H1 (cell line): Measurements from ENCODE around the gene CTCF. TPM values are rescaled to one million over a fixed set of nuclear protein-coding genes. Genes with fewer than 3 reads are reported as not detected.

Experiments
- CTCF ChIA-PET: fragments of 300-600 bp; sonication (Branson Sonifier 250); formaldehyde crosslinking; loops from one replicate; lab custom pipeline; 2021; ENCODE audit not compliant: partially characterized antibody; lab: Charles Lee
- POLR2A ChIA-PET: fragments of 300-600 bp; sonication (Branson Sonifier 250); formaldehyde crosslinking; loops from one replicate; lab custom pipeline; 2021; ENCODE audit warnings: inconsistent platforms; ENCODE audit not compliant: partially characterized antibody; lab: Charles Lee
- DNase-seq, 2 experiments: peaks; one replicate each; pipeline versions ENCODE4 v3.0.0 to v3.0.0-alpha.2; 2010 to 2022; ENCODE audit warnings: low spot score in 2 of 2, low read depth in 1 of 2, mixed read lengths in 1 of 2
- FAIRE-seq: peaks from 2 replicates; lab custom pipeline; 2011; peaks lifted over from hg19 to GRCh38; lab: Jason Lieb, UNC
- H2AFZ ChIP-seq: 2 replicates; pipeline ENCODE4 v1.8.1; 2012; ENCODE audit warnings: low read length, inconsistent platforms
- H2AK5ac ChIP-seq: 2 replicates; pipeline ENCODE4 v1.6.1; 2013; ENCODE audit warnings: low read depth, low read length
- H2BK120ac ChIP-seq: replicated peaks from 2 replicates; pipeline ENCODE3; 2013; ENCODE audit warnings: low read depth, low read length, inconsistent platforms
- H2BK12ac ChIP-seq: 2 replicates; pipeline ENCODE4 v1.6.1; 2013; ENCODE audit warnings: low read depth, low read length
- H2BK15ac ChIP-seq: 2 replicates; pipeline ENCODE4 v1.6.1; 2013; ENCODE audit warnings: low read length
- H2BK20ac ChIP-seq: 2 replicates; pipeline ENCODE4 v1.6.1; 2013; ENCODE audit warnings: low read length
- H2BK5ac ChIP-seq: 2 replicates; pipeline ENCODE4 v1.6.1; 2013; ENCODE audit warnings: low read depth, low read length
- H3K14ac ChIP-seq: 2 replicates; pipeline ENCODE4 v1.6.1; 2013; ENCODE audit warnings: inconsistent platforms; ENCODE audit not compliant: insufficient read length
- H3K18ac ChIP-seq: 2 replicates; pipeline ENCODE4 v1.6.1; 2013; ENCODE audit warnings: low read length; ENCODE audit errors: extremely low read depth
- H3K23ac ChIP-seq: 2 replicates; pipeline ENCODE4 v1.6.1; 2013; ENCODE audit warnings: inconsistent platforms; ENCODE audit not compliant: insufficient read length
- H3K23me2 ChIP-seq: 2 replicates; pipeline ENCODE4 v1.6.1; 2013; ENCODE audit warnings: low read depth, low read length
- H3K27ac ChIP-seq: 2 replicates; pipeline ENCODE4 v1.6.1; 2011; ENCODE audit warnings: low read depth, low read length, inconsistent platforms
- H3K27me3 ChIP-seq, 4 experiments: replicated peaks in 1 of 4; 1 replicate in 1 of 4; 2 replicates in 3 of 4; pipeline versions ENCODE4 v1.6.1 to v1.8.1; 2011 to 2013; ENCODE audit warnings: low read length in 3 of 4, mild to moderate bottlenecking in 3 of 4, inconsistent platforms in 2 of 4, mixed read lengths in 2 of 4, moderate library complexity in 1 of 4; ENCODE audit not compliant: control insufficient read depth in 3 of 4, insufficient read depth in 3 of 4; ENCODE audit errors: extremely low read depth in 1 of 4
- H3K36me3 ChIP-seq, 4 experiments: 2 replicates each; pipeline versions ENCODE4 v1.6.1 to v1.8.1; 2011 to 2013; ENCODE audit warnings: mild to moderate bottlenecking in 4 of 4, low read length in 3 of 4, moderate library complexity in 2 of 4, control low read depth in 1 of 4, inconsistent platforms in 1 of 4; ENCODE audit not compliant: insufficient read depth in 4 of 4, control insufficient read depth in 2 of 4
- H3K4ac ChIP-seq: replicated peaks from 2 replicates; pipeline ENCODE3; 2013; ENCODE audit warnings: low read length, low read depth, mixed read lengths, inconsistent platforms; ENCODE audit not compliant: insufficient read length
- H3K4me1 ChIP-seq, 4 experiments: replicated peaks in 1 of 4; 1 replicate in 1 of 4; 2 replicates in 3 of 4; pipeline versions ENCODE4 v1.6.1 to v1.8.1; 2011 to 2013; ENCODE audit warnings: low read length in 3 of 4, inconsistent platforms in 2 of 4, mixed read lengths in 1 of 4; ENCODE audit not compliant: insufficient read depth in 4 of 4, control insufficient read depth in 3 of 4
- H3K4me2 ChIP-seq, 2 experiments: 2 replicates each; pipeline versions ENCODE4 v1.6.1 to v1.8.1; 2011 to 2013; ENCODE audit warnings: low read depth in 2 of 2, low read length in 2 of 2, control low read depth in 1 of 2, inconsistent platforms in 1 of 2, mild to moderate bottlenecking in 1 of 2; ENCODE audit not compliant: insufficient read depth in 1 of 2
- H3K4me3 ChIP-seq, 4 experiments: fragments of 200-600, 300-600 bp in 1 of 4; sonication (generic), shearing (Covaris generic), sonication (Bioruptor Twin) in 1 of 4; 2 replicates each; pipeline versions ENCODE4 v1.5.1 to v1.8.1; 2011 to 2016; ENCODE audit warnings: low read length in 4 of 4, low read depth in 3 of 4, control low read depth in 2 of 4, inconsistent platforms in 2 of 4, mild to moderate bottlenecking in 2 of 4, mixed read lengths in 1 of 4, moderate library complexity in 1 of 4; ENCODE audit not compliant: insufficient read depth in 2 of 4; ENCODE audit errors: extremely low read depth in 1 of 4
- H3K56ac ChIP-seq: replicated peaks from 2 replicates; pipeline ENCODE3; 2013; ENCODE audit warnings: low read depth, mild to moderate bottlenecking, mixed read lengths, low read length, inconsistent platforms; ENCODE audit not compliant: insufficient read length
- H3K79me1 ChIP-seq: 2 replicates; pipeline ENCODE4 v1.6.1; 2013; ENCODE audit warnings: low read depth, low read length, control low read depth
- H3K79me2 ChIP-seq, 2 experiments: 2 replicates each; pipeline versions ENCODE4 v1.6.1 to v1.8.1; 2012 to 2013; ENCODE audit warnings: low read length in 2 of 2, mild to moderate bottlenecking in 2 of 2, inconsistent platforms in 1 of 2; ENCODE audit not compliant: insufficient read depth in 2 of 2, control insufficient read depth in 1 of 2
- H3K9ac ChIP-seq, 4 experiments: replicated peaks in 1 of 4; 1 replicate in 1 of 4; 2 replicates in 3 of 4; pipeline versions ENCODE4 v1.6.1 to v1.8.1; 2011 to 2013; ENCODE audit warnings: low read depth in 3 of 4, low read length in 3 of 4, control low read depth in 2 of 4, mild to moderate bottlenecking in 2 of 4, moderate library complexity in 2 of 4, inconsistent platforms in 1 of 4; ENCODE audit errors: extremely low read depth in 1 of 4
- H3K9me3 ChIP-seq, 2 experiments: 2 replicates each; pipeline versions ENCODE4 v1.6.1 to v1.8.1; 2012 to 2013; ENCODE audit warnings: mild to moderate bottlenecking in 2 of 2, moderate library complexity in 2 of 2, control low read depth in 1 of 2, inconsistent platforms in 1 of 2, low read depth in 1 of 2, low read length in 1 of 2, mixed read lengths in 1 of 2; ENCODE audit not compliant: insufficient read depth in 2 of 2
- H4K20me1 ChIP-seq, 2 experiments: replicated peaks in 1 of 2; 2 replicates each; pipeline versions ENCODE3 to v1.8.1; 2011 to 2013; ENCODE audit warnings: inconsistent platforms in 2 of 2, low read length in 2 of 2, mild to moderate bottlenecking in 1 of 2; ENCODE audit not compliant: insufficient read depth in 2 of 2, control insufficient read depth in 1 of 2
- H4K5ac ChIP-seq: 2 replicates; pipeline ENCODE4 v1.6.1; 2013; ENCODE audit warnings: low read length, low read depth, mixed read lengths, inconsistent platforms; ENCODE audit not compliant: insufficient read length
- H4K8ac ChIP-seq: 2 replicates; pipeline ENCODE4 v1.8.0; 2013; ENCODE audit warnings: mild to moderate bottlenecking, moderate library complexity, low read length, inconsistent platforms; ENCODE audit not compliant: insufficient read depth; ENCODE audit errors: extremely low read depth
- H4K91ac ChIP-seq: replicated peaks from 2 replicates; pipeline ENCODE3; 2013; ENCODE audit warnings: low read length, mixed read lengths, inconsistent platforms; ENCODE audit not compliant: insufficient read length
- BRCA1 ChIP-seq: IDR thresholded peaks from 2 replicates; pipeline ENCODE4 v1.6.1; 2012; ENCODE audit warnings: low read depth, low read length, improper control_type of control experiment
- CEBPB ChIP-seq: IDR thresholded peaks from 2 replicates; pipeline ENCODE4 v1.6.1; 2012; ENCODE audit warnings: low read depth, low read length
- KDM1A ChIP-seq: fragments of 200-600, 300-600 bp; sonication (generic); IDR thresholded peaks from 2 replicates; pipeline ENCODE4 v1.7.1; 2016; ENCODE audit warnings: mild to moderate bottlenecking, low read length, borderline replicate concordance
- PHF8 ChIP-seq: fragments of 200-600 bp; sonication (generic); conservative IDR thresholded peaks from 2 replicates; pipeline ENCODE4 v1.7.1; 2012; ENCODE audit warnings: low read depth, mild to moderate bottlenecking, inconsistent platforms, low read length, moderate library complexity
- POLR2A ChIP-seq, 2 experiments: IDR thresholded peaks; 1 replicate in 1 of 2; 2 replicates in 1 of 2; pipeline ENCODE4 v1.6.1; 2011; ENCODE audit warnings: low read depth in 2 of 2, low read length in 2 of 2, mild to moderate bottlenecking in 2 of 2; ENCODE audit errors: control extremely low read depth in 1 of 2
- POLR2AphosphoS5 ChIP-seq: IDR thresholded peaks from 2 replicates; pipeline ENCODE4 v1.6.1; 2011; ENCODE audit warnings: low read depth, low read length
- RAD21 ChIP-seq, 2 experiments: IDR thresholded peaks in 1 of 2; conservative IDR thresholded peaks in 1 of 2; 2 replicates each; pipeline ENCODE4 v1.6.1; 2011; ENCODE audit warnings: low read depth in 2 of 2, low read length in 2 of 2, improper control_type of control experiment in 1 of 2, inconsistent platforms in 1 of 2, mild to moderate bottlenecking in 1 of 2, moderate library complexity in 1 of 2
- RBBP5 ChIP-seq: IDR thresholded peaks from 2 replicates; pipeline ENCODE4 v1.7.1; 2012; ENCODE audit warnings: low read depth, mild to moderate bottlenecking, inconsistent platforms, low read length, moderate library complexity, borderline replicate concordance
- SIRT6 ChIP-seq: IDR thresholded peaks from one replicate; pipeline ENCODE4 v1.7.1; 2012; ENCODE audit warnings: low read length, inconsistent platforms
- SP1 ChIP-seq: IDR thresholded peaks from 2 replicates; pipeline ENCODE4 v1.6.1; 2011; ENCODE audit warnings: low read depth, low read length
- SRF ChIP-seq: IDR thresholded peaks from 2 replicates; pipeline ENCODE4 v1.6.1; 2011; ENCODE audit warnings: mild to moderate bottlenecking, low read depth, low read length, moderate library complexity
- TAF7 ChIP-seq: optimal IDR thresholded peaks from 2 replicates; pipeline ENCODE3; 2011; ENCODE audit warnings: low read depth, mild to moderate bottlenecking, inconsistent platforms, low read length, moderate library complexity, borderline replicate concordance
- TBP ChIP-seq: IDR thresholded peaks from 2 replicates; pipeline ENCODE4 v1.6.1; 2011; ENCODE audit warnings: low read depth, low read length, improper control_type of control experiment
- WGBS, 2 experiments: shearing (Covaris generic) in 1 of 2; methylation state at CpG; one replicate each; pipeline versions ENCODE4 v1.1.6 to v1.1.7; 2013 to 2015; ENCODE audit warnings: low lambda C conversion rate in 2 of 2, mixed read lengths in 2 of 2, inconsistent platforms in 1 of 2, low coverage in 1 of 2, missing lambda C conversion rate in 1 of 2; ENCODE audit not compliant: insufficient replicate concordance in 2 of 2, insufficient coverage in 1 of 2, insufficient read length in 1 of 2; ENCODE audit errors: extremely low coverage in 1 of 2, missing lambda C conversion rate in 1 of 2; 5-methylcytosine and 5-hydroxymethylcytosine counted together
- polyA plus RNA-seq, 7 experiments: library from polyadenylated mRNA; depleted of rRNA in 3 of 7; stranded (reverse) in 5 of 7; unstranded in 2 of 7; fragments of >200 nt in 5 of 7; fragments of 200-250 nt in 2 of 7; gene quantifications; 1 replicate in 5 of 7; 2 replicates in 1 of 7; 4 replicates in 1 of 7; pipeline versions ENCODE4 v1.2.1 to v1.2.3, GENCODE V29; 2011 to 2013; ENCODE audit warnings: missing spikeins in 2 of 7, mixed read lengths in 2 of 7
- total RNA-seq: library from RNA; stranded (reverse); fragmentation: NEBNext Ultra II Directional; extraction: Animal tissue kit (Norgen Biotek cat#: 25700); gene quantifications from 2 replicates; pipeline ENCODE4 v1.2.1, GENCODE V29; 2021
- TF ChIP-seq, protein P1 (sequence below): IDR thresholded peaks from 2 replicates; pipeline ENCODE4 v1.6.1; 2011; ENCODE audit warnings: low read length, improper control_type of control experiment

Gene CTCF
- total and polyA plus RNA-seq, 2 of the 8 experiments (the other 6 are each of a cell fraction or from before 2014, with no cell fraction given): 32.4 to 66.0 TPM

DNA sequence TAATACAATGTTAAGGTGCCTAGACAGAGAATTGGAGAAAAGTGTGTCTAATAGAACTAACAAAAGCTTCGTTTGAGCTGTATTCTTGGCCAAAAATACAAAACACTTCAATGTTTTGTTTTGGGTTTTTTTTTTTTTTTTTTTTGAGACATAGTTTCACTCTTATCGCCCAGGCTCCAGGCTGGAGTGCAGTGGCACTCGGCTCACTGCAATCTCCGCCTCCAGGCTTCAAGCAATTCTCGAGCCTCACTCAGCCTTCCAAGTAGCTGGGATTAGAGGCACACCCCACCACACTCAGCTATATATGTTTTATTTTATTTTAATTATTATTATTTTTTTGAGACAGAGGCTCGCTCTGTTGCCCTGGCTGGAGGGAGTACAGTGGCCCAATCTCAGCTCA lies 44.3 kb downstream of the CTCF start:
- no peak overlapping the region for H2BK15ac ChIP-seq
- H4K5ac ChIP-seq: no peak overlapping the region
- no peak overlapping the region for H2AK5ac ChIP-seq
- H4K91ac ChIP-seq: no peak overlapping the region
- CTCF ChIA-PET: interaction anchor here (0.9 to 1.7 kb wide), 3 partner anchors 10 to 65 kb away, joined by 3 to 4 read pairs (median 3); no protein-coding TSS in a partner anchor
- no peak overlapping the region for H3K56ac ChIP-seq
- no peak overlapping the region for H4K8ac ChIP-seq
- H2BK20ac ChIP-seq: no peak overlapping the region
- no peak overlapping the region for H3K18ac ChIP-seq
- peaks cover 0 to 44% of the 10 kb centered on the region in 2 experiments; a peak in 3 of 4 replicates for H3K79me2 ChIP-seq
- POLR2A ChIA-PET: interaction anchor here (0.7 to 1.2 kb wide), 3 partner anchors 14 to 76 kb away, joined by 3 to 5 read pairs (median 4); partner anchors contain the start of gene CTCF
- FAIRE-seq: no peak
- 86% methylated on average over 5 of the region's 6 CpGs; no CpG with 5 or more reads in 1 of the 2 experiments for WGBS, 2 experiments
- H3K23ac ChIP-seq: no peak overlapping the region
- H2BK5ac ChIP-seq: no peak overlapping the region
- H2BK12ac ChIP-seq: no peak overlapping the region
- no peak overlapping the region for H3K9ac ChIP-seq
- no peak overlapping the region for H3K14ac ChIP-seq
- peaks cover 0 to 1% of the 10 kb centered on the region in 2 experiments for H4K20me1 ChIP-seq
- H3K4me1 ChIP-seq: no peaks in the 10 kb centered on the region
- H3K4me3 ChIP-seq: no peak overlapping the region
- H3K36me3 ChIP-seq: peaks cover 0 to 10% (median 9%) of the 10 kb centered on the region in 4 experiments; a peak in 6 of 8 replicates
- no peak overlapping the region for H3K27ac ChIP-seq
- no peaks in the 10 kb centered on the region for H3K23me2 ChIP-seq
- no peaks in the 10 kb centered on the region; the same call in 1 of the 2 replicates for H3K79me1 ChIP-seq
- H2BK120ac ChIP-seq: no peak overlapping the region
- H3K27me3 ChIP-seq: no peaks in the 10 kb centered on the region
- H3K9me3 ChIP-seq: no peaks in the 10 kb centered on the region
- H2AFZ ChIP-seq: no peak overlapping the region
- H3K4me2 ChIP-seq: no peak overlapping the region
- H3K4ac ChIP-seq: no peak overlapping the region
- no peak for DNase-seq
- TF ChIP-seq PHF8: no peak
- TF ChIP-seq TBP: no peak
- TF ChIP-seq SP1: no peak
- no peak for TF ChIP-seq BRCA1
- no peak for TF ChIP-seq SRF
- TF ChIP-seq KDM1A: no peak
- no peak for TF ChIP-seq TAF7
- TF ChIP-seq, protein P1, sequence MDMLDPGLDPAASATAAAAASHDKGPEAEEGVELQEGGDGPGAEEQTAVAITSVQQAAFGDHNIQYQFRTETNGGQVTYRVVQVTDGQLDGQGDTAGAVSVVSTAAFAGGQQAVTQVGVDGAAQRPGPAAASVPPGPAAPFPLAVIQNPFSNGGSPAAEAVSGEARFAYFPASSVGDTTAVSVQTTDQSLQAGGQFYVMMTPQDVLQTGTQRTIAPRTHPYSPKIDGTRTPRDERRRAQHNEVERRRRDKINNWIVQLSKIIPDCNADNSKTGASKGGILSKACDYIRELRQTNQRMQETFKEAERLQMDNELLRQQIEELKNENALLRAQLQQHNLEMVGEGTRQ: no peak
- TF ChIP-seq SIRT6: no peak
- no peak for TF ChIP-seq CEBPB
- no peak for TF ChIP-seq POLR2A (IDR thresholded peaks at IDR 0.05; ENCODE audit: control extremely low read depth in 1 of 2, low read depth in 2 of 2, low read length in 2 of 2)
- no peak for TF ChIP-seq RBBP5
- TF ChIP-seq RAD21 (IDR thresholded peaks at IDR 0.05 in 1 of 2, conservative IDR thresholded peaks at IDR 0.05 in 1 of 2; ENCODE audit: low read depth in 2 of 2, low read length in 2 of 2): no peak
- no peak for TF ChIP-seq POLR2AphosphoS5
